GM18867 (cell line): ENCODE results near the gene SIDT1.

Source experiments
- ATAC-seq: cut with Tn5 transposase; IDR thresholded peaks from one replicate; pipeline ENCODE4 v1.9.1; 2021; ENCODE audit warnings: mild to moderate bottlenecking, moderate library complexity; ENCODE audit not compliant: unreplicated experiment

Gene SIDT1

GRCh38 chr3:113531826-113532697 lies at the start of gene SIDT1:
SIDT1 (plus strand) TSS chr3:113532555; CDS start chr3:113533022, 467 bp downstream.
- peak; percentile 72 for ATAC-seq

DNA sequence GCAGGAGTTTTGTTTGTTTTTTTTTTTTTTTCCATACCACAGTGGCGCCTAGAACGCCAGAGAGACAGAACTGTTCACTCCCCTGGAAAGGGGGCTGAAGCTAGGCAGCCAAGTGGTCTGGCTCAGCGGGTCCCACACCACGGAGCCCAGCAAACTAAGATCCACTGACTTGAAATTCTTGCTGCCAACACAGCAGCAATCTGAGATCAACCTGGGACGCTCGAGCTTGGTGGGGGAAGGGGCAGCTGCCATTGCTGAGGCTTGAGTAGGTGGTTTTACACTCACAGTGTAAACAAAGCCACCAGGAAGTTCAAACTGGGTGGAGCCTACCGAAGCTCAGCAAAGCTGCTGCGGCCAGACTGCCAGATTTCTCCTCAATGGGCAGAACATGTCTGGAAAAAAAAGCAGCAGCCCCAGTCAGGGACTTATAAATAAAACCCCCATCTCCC lies 47.2 kb upstream of the SIDT1 start:
- ATAC-seq = no peak

- ATAC-seq = peak; percentile 54
Observed at GRCh38 chr3:113495035-113495434, 37.3 kb upstream of the SIDT1 start.

- no peak for ATAC-seq
Observed at GRCh38 chr3:113496924-113497323, 35.4 kb upstream of the SIDT1 start.

DNA sequence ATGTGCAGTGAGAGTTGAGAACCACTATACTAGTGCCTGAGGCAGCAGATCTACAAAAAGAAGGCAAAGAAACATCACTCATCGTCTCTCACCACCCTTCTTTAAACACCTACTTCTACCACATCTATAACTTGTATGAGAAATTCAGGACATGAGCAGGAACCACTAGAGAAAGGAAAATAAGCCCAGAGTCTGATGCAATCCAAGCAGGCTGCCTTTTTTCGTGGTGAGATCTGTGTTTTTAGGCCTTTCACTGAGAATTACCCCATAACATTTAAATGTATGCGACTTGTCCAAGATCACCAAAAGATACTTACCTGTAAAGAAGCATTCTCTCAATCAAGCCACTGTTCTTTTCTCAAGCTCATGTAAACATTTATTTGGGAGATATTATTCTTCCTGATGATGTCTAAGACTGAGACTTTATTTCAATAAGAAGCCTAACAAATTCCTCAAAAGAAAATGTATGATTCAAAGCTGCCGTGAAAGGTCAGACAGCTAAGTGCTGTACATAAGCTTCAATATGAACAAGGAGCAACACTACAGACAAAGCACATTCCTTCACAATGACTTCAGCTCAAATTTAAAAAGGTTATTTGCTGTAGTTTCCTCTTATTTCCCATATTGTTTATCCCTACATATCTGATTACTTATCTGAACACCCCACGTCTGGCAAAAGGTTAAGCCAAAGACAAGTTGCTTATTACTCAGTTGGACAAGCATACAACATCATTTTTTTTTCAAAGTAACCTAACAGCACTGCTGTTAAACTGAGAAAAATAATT lies 33.9 kb upstream of the SIDT1 start:
- ATAC-seq = no peak

GRCh38 chr3:113499081-113499480 lies 33.3 kb upstream of the SIDT1 start:
- ATAC-seq = no peak

DNA sequence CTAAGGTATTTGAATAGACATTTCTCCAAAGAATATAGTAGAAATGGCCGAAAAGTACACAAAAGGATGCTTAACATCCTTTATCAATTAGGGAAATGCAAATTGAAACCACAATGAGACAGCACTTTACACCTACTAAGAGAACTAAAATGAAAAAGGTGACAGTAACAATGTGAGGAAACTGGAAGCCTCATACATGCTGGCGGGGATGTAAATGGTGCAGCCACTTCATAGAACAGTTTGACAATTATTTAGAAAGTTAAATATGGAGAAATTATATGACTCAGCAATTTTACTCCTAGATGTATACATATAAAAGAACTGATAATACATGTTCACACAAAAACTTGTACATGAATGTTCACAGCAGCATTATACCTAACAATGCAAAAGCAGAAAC lies 30.8 kb upstream of the SIDT1 start:
- no peak for ATAC-seq

GRCh38 chr3:113505867-113506266 lies 26.5 kb upstream of the SIDT1 start:
- ATAC-seq = no peak

DNA sequence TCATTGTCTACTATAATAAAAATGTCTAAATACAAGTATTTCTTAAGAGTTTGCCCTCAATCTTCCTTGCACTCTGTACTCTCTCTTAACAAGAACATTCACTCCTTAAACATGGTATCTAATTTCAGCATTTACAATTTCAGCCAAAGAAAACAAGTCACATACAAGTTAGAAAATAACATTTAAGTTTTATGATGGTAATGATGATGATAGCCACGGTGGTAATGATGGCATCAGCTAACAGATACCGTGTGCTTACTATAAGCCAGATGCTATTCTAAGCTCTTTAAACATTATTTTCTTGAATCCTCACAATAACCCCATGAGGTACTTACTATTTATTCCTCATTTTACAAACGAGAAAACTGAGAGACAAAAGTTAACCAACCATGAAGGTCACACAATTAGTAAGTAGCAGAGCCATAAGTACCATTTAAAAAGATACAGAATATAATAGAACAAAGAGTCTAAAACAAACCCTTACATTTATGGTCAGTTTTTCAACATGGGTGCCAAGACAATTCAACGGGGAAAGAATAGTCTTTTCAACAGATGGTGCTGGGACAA lies 24.8 kb upstream of the SIDT1 start:
- ATAC-seq = no peak

GRCh38 chr3:113508966-113509365 lies 23.4 kb upstream of the SIDT1 start:
- ATAC-seq = no peak

- peak; percentile 3 for ATAC-seq
Observed at GRCh38 chr3:113514265-113514769, 18.0 kb upstream of the SIDT1 start.

DNA sequence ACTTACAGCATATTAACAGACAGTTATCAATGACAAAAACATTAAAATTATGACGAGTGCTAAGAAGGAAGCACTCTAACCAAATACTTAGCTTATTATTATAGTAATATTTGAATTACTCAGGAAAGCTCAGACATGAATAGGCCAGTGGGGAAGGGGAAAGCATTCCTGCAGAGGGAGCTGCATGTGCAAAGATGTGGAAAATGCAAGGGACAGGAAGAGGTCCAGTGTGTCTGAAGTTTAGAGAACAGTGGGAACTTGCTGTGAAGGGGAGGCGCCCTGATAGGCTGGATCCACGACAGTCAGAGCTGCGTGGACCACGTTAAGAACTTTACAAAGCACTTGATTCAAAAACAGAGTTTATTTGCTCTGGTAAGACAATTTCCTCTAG lies 16.2 kb upstream of the SIDT1 start:
- ATAC-seq = no peak

DNA sequence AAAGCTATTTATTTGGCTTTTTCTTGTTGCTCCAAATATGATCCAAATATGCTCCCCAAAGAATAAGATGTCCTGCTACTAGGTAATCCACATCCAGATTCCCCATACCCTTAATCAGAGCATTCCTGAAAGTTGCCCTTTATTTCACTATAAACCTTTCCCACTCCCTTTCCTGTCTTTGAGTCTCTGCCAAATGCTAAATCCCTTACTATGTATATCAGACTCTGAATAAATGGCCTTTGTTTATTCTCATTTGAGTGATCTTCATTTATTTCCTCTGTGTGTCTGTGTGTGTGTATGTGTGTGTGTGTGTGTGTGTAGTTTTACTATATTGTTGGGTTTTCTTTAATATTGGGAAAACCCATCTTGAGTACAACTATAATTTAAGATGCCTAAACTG lies 10.4 kb upstream of the SIDT1 start:
- ATAC-seq = no peak

DNA sequence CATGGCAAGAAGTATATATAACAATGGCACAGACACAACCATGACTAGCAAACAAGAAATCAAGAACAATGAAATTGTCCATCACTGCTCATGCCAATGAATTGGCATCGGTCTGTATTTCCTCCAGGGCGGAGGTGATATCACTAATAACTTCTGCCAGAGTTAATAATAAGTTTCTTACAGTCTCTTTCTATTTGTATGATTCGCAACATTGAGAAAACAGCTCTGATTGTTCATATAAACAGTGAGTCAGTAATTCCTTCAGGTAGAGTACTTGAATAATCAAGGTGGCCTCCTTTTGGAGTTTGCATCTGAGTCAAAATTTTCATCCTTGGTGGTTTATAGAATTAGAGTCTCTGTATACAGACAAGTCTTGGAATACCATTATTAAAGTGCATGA lies 9.1 kb upstream of the SIDT1 start:
- no peak for ATAC-seq

DNA sequence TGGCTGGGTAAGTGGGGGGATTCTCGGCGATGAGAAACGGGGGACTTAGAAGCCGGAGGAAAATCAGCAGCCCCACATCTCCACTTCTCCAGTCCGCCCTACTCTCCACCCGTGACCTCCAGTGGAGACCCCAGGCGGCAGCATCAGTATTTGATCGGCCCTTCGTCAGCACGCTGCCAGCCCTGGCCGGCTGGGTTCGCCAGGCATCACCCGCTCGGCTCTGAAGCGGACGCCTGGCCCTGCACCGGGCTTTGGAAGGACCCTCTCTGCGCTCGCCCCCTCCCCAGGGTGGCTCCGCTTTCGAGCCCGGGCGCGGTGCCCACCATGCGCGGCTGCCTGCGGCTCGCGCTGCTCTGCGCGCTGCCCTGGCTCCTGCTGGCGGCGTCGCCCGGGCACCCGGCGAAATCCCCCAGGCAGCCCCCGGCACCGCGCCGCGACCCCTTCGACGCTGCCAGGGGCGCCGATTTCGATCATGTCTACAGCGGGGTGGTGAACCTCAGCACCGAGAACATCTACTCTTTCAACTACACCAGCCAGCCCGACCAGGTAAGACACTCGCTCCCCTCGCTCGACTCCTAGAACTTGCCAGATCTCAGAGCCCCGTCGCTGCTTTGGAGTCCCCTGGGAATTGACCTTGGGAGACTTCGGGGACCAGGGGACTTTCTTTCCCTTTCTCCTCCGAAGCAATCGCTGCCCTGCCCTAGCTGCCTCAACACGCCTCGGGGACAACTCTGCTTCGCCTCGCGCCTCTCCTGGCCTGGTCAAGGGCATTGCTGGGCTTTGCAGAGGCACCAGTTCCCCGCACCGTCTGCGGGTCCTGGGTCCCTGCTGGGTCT lies 561 bp downstream of the SIDT1 start:
- ATAC-seq = peak; percentile 36

DNA sequence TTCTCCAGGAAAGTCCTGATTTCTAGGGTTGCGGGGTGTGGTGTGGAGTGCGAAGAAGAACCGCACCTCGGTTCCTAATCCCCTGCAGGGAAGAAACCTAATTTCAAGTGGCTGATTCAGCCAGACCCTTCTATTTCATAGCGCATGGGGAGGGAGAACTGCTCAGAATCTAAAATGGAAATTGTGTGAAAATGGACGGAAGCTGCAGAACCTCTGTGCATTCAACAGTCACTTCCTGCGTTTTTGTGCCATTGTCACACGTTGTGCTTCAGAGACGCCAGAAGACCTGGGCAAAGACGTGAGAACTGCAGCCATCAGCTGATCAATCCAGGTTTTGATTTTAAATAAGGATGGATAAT lies 1.2 kb downstream of the SIDT1 start:
- ATAC-seq = peak; percentile 32

DNA sequence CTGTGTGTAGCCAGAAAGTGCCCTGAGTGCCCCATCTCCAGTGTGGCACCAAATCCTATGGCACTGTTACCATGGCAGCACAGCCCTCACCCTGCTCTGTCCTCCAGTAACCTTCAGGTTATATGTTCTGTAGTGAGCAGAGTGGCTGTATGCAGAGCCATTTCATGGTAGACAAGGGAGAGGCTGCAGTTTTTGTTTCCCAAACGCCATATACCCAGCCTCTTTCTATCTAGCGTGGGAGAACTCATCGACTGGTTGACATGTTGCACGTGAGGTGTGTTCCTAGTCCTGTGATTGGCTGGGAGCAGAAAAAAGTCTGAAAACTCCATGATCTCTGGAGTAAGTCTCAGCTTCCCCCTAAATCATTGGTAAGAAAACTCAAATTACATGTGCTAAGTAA lies 2.0 kb downstream of the SIDT1 start:
- ATAC-seq = no peak

DNA sequence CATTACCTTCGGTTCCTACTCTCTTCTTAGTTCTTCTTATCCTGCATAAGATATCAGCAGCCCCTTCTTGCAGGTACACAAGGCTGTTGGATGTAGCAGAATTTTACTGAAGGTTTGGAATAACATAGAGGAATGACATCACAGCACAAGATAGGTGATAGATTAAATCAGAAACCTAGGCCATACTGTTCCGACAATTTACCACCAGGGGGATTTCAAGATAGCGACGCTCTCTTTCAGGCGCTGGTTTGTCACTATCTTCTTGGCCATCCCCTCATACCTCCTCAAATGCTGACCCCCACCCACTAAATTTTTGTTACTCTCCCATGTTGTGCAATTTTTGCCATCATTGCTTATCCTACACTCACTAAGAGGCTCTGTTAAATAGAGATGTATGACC lies 3.5 kb downstream of the SIDT1 start:
- ATAC-seq = peak; percentile 25

- no peak for ATAC-seq
Observed at GRCh38 chr3:113536627-113537101, 4.3 kb downstream of the SIDT1 start.

DNA sequence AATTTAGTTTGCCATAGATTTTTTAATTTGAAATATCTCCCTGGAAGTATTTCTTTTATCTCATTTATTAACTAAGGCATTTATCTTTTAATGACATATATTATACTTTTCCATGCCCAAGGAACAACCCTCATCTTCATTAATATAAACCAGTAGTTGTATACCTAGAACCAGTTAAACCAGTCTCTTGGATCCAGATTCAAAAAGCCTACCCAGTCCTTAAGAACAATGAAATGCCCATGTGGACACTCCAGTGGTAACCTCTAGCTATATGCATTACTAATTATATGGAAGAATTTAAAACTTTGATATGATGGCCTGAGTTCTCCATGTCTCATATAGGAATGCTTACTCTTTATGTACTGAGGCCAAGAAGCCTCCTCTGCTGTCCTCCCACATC lies 4.8 kb downstream of the SIDT1 start:
- ATAC-seq = no peak

- no peak for ATAC-seq
Observed at GRCh38 chr3:113541519-113541918, 9.2 kb downstream of the SIDT1 start.
